Measurements from ENCODE around the gene ST8SIA6. TPM values are rescaled to one million over a fixed set of nuclear protein-coding genes. Genes with fewer than 3 reads are reported as not detected.
"Not testable (repeated sequence)": the region's sequence is repeated elsewhere in the genome, so short reads cannot be mapped to it uniquely, and the experiment has no call there.

ST8SIA6 gene
- total RNA-seq (2014; rRNA removed; shearing (Covaris generic)): 0.91 and 1.2 TPM in 2 replicates

- DNase-seq (ENCODE audit: low read depth): peak; percentile 44
Measured at GRCh38 chr10:17454161-17455014, at the start of gene ST8SIA6. Gene ST8SIA6 (minus strand): TSS chr10:17454595. CDS start chr10:17454255, 340 bp downstream.

GRCh38 chr10:17503795-17504194, 49.4 kb upstream of the ST8SIA6 start:
- no peak for DNase-seq (ENCODE audit: low read depth)

GRCh38 chr10:17502814-17503213, 48.4 kb upstream of the ST8SIA6 start:
- DNase-seq (ENCODE audit: low read depth): no peak

- DNase-seq (ENCODE audit: low read depth): not testable (repeated sequence)
Measured at GRCh38 chr10:17499014-17499413, 44.6 kb upstream of the ST8SIA6 start.

GRCh38 chr10:17497446-17498030, 43.1 kb upstream of the ST8SIA6 start:
- no peak for DNase-seq (ENCODE audit: low read depth)

- no peak for DNase-seq (ENCODE audit: low read depth)
Measured at GRCh38 chr10:17494626-17495260, 40.3 kb upstream of the ST8SIA6 start.

GRCh38 chr10:17488848-17489247, 34.5 kb upstream of the ST8SIA6 start:
- DNase-seq (ENCODE audit: low read depth): no peak

- no peak for DNase-seq (ENCODE audit: low read depth)
Measured at GRCh38 chr10:17483079-17483478, 28.7 kb upstream of the ST8SIA6 start.

- no peak for DNase-seq (ENCODE audit: low read depth)
Measured at GRCh38 chr10:17479822-17480221, 25.4 kb upstream of the ST8SIA6 start.

- no peak for DNase-seq (ENCODE audit: low read depth)
Measured at GRCh38 chr10:17479015-17479615, 24.7 kb upstream of the ST8SIA6 start.

GRCh38 chr10:17476073-17476472, 21.7 kb upstream of the ST8SIA6 start:
- no peak for DNase-seq (ENCODE audit: low read depth)

GRCh38 chr10:17475661-17476060, 21.3 kb upstream of the ST8SIA6 start:
- no peak for DNase-seq (ENCODE audit: low read depth)

GRCh38 chr10:17474595-17475323, 20.4 kb upstream of the ST8SIA6 start:
- DNase-seq (ENCODE audit: low read depth): peak; percentile 10

- no peak for DNase-seq (ENCODE audit: low read depth)
Measured at GRCh38 chr10:17473228-17473950, 19.0 kb upstream of the ST8SIA6 start.

GRCh38 chr10:17472481-17473227, 18.3 kb upstream of the ST8SIA6 start:
- DNase-seq (ENCODE audit: low read depth): no peak

- DNase-seq (ENCODE audit: low read depth): no peak
Measured at GRCh38 chr10:17470246-17470645, 15.9 kb upstream of the ST8SIA6 start.

GRCh38 chr10:17465328-17466125, 11.1 kb upstream of the ST8SIA6 start:
- DNase-seq (ENCODE audit: low read depth): no peak

GRCh38 chr10:17464545-17464944, 10.2 kb upstream of the ST8SIA6 start:
- no peak for DNase-seq (ENCODE audit: low read depth)

GRCh38 chr10:17460756-17461155, 6.4 kb upstream of the ST8SIA6 start:
- DNase-seq (ENCODE audit: low read depth): no peak

Data from Daoy (cell line).